Testis (tissue), 2 donors: ENCODE results near the gene ESYT1.

Experiments
- CTCF ChIP-seq, 3 experiments: fragments of 450-650 bp in 2 of 3; fragments of 200-600 bp in 1 of 3; sonication (generic) in 1 of 3; IDR thresholded peaks; one replicate each; pipeline ENCODE4 v1.5.1; 2016 to 2019; ENCODE audit warnings: antibody characterized with exemption in 3 of 3, mild to moderate bottlenecking in 2 of 3, moderate library complexity in 1 of 3
- POLR2A ChIP-seq: fragments of 450-650 bp; IDR thresholded peaks from one replicate; pipeline ENCODE4 v1.6.1; 2017; ENCODE audit warnings: antibody characterized with exemption, mild to moderate bottlenecking, moderate library complexity

GRCh38 chr12:56161690-56162351 is 33.8 kb downstream of the ESYT1 start:
- TF ChIP-seq CTCF (IDR thresholded peaks at IDR 0.05) (no peak), POLR2A (no peak)
